IMR-90 (cell line): ENCODE data around the gene SRGAP3.

Source experiments
- BHLHE40 ChIP-seq: fragments of 150-350 bp; IDR thresholded peaks from 2 replicates; pipeline ENCODE4 v1.6.1; 2016; ENCODE audit warnings: mild to moderate bottlenecking, low read depth, low read length
- CHD1 ChIP-seq: IDR thresholded peaks from 2 replicates; pipeline ENCODE4 v1.6.1; 2012; ENCODE audit warnings: low read depth, low read length, improper control_type of control experiment
- FOS ChIP-seq: fragments of 150-350 bp; IDR thresholded peaks from 2 replicates; pipeline ENCODE4 v1.6.1; 2016; ENCODE audit warnings: low read depth, low read length
- MXI1 ChIP-seq: IDR thresholded peaks from 2 replicates; pipeline ENCODE4 v1.6.1; 2012; ENCODE audit warnings: low read depth, mild to moderate bottlenecking, low read length, moderate library complexity, borderline replicate concordance
- POLR2A ChIP-seq: IDR thresholded peaks from 2 replicates; pipeline ENCODE4 v1.6.1; 2012; ENCODE audit warnings: mild to moderate bottlenecking, low read depth, low read length
- RAD21 ChIP-seq: IDR thresholded peaks from 2 replicates; pipeline ENCODE4 v1.6.1; 2012; ENCODE audit warnings: low read length, improper control_type of control experiment
- RCOR1 ChIP-seq: IDR thresholded peaks from 2 replicates; pipeline ENCODE4 v1.6.1; 2012; ENCODE audit warnings: mild to moderate bottlenecking, low read length, improper control_type of control experiment; ENCODE audit not compliant: insufficient replicate concordance
- SMC3 ChIP-seq: fragments of 150-350 bp; IDR thresholded peaks from 2 replicates; pipeline ENCODE4 v1.6.1; 2016; ENCODE audit warnings: low read depth, mild to moderate bottlenecking, antibody characterized with exemption, low read length, moderate library complexity
- TF ChIP-seq, protein P1 (sequence below): conservative IDR thresholded peaks from 2 replicates; pipeline ENCODE4 v1.5.1; 2012; ENCODE audit warnings: mild to moderate bottlenecking, low read depth, low read length, improper control_type of control experiment

GRCh38 chr3:9124730-9125129 is 124.7 kb downstream of the SRGAP3 start:
- TF ChIP-seq CHD1 (no peak), SMC3 (no peak), RAD21 (no peak), POLR2A (no peak), BHLHE40 (no peak), FOS (no peak), MXI1 (no peak), RCOR1 (no peak)
- TF ChIP-seq, protein P1, sequence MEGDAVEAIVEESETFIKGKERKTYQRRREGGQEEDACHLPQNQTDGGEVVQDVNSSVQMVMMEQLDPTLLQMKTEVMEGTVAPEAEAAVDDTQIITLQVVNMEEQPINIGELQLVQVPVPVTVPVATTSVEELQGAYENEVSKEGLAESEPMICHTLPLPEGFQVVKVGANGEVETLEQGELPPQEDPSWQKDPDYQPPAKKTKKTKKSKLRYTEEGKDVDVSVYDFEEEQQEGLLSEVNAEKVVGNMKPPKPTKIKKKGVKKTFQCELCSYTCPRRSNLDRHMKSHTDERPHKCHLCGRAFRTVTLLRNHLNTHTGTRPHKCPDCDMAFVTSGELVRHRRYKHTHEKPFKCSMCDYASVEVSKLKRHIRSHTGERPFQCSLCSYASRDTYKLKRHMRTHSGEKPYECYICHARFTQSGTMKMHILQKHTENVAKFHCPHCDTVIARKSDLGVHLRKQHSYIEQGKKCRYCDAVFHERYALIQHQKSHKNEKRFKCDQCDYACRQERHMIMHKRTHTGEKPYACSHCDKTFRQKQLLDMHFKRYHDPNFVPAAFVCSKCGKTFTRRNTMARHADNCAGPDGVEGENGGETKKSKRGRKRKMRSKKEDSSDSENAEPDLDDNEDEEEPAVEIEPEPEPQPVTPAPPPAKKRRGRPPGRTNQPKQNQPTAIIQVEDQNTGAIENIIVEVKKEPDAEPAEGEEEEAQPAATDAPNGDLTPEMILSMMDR, result no peak
